Loucy (cell line): ENCODE results near the gene LENG9.

Experiments
- H2AFZ ChIP-seq: fragments of 200-600 bp; sonication (generic); 2 replicates; pipeline ENCODE4 v1.6.0; 2016; ENCODE audit warnings: antibody characterized with exemption, mild to moderate bottlenecking, low read length, moderate library complexity
- H3F3A ChIP-seq: fragments of 200-600 bp; 2 replicates; pipeline ENCODE4 v1.6.0; 2016; ENCODE audit warnings: antibody characterized with exemption, low read depth, mild to moderate bottlenecking
- H3K27me3 ChIP-seq: fragments of 200-600 bp; sonication (generic); 2 replicates; pipeline ENCODE4 v1.6.1; 2014; ENCODE audit warnings: low read length, mild to moderate bottlenecking; ENCODE audit not compliant: insufficient read depth, poor library complexity, severe bottlenecking
- H3K36me3 ChIP-seq: fragments of 200-600 bp; sonication (generic); 2 replicates; pipeline ENCODE4 v1.6.1; 2016; ENCODE audit warnings: low read length; ENCODE audit not compliant: insufficient read depth
- H3K4me1 ChIP-seq: fragments of 200-600 bp; sonication (generic); 2 replicates; pipeline ENCODE4 v1.5.1; 2014; ENCODE audit warnings: low read length, mild to moderate bottlenecking; ENCODE audit not compliant: insufficient read depth, poor library complexity, severe bottlenecking
- H3K4me2 ChIP-seq: fragments of 200-600 bp; sonication (generic); 2 replicates; pipeline ENCODE4 v1.6.0; 2014; ENCODE audit warnings: antibody characterized with exemption, low read length, low read depth, mild to moderate bottlenecking; ENCODE audit not compliant: poor library complexity, severe bottlenecking
- H3K4me3 ChIP-seq: fragments of 200-600 bp; sonication (generic); 2 replicates; pipeline ENCODE4 v1.5.1; 2014; ENCODE audit warnings: low read length, mild to moderate bottlenecking, mixed read lengths; ENCODE audit not compliant: poor library complexity, severe bottlenecking
- H3K79me2 ChIP-seq: fragments of 200-600 bp; sonication (generic); 2 replicates; pipeline ENCODE4 v1.6.1; 2014; ENCODE audit warnings: low read length; ENCODE audit not compliant: insufficient read depth
- H3K9ac ChIP-seq: fragments of 200-600 bp; sonication (generic); 2 replicates; pipeline ENCODE4 v1.6.0; 2014; ENCODE audit warnings: mild to moderate bottlenecking, low read depth, low read length, moderate library complexity; ENCODE audit not compliant: poor library complexity, severe bottlenecking
- H3K9me2 ChIP-seq: fragments of 200-600 bp; sonication (generic); replicated peaks from 2 replicates; pipeline ENCODE4 v1.6.1; 2016; ENCODE audit warnings: low read depth, low read length, mixed read lengths
- H3K9me3 ChIP-seq: fragments of 200-600 bp; sonication (generic); 2 replicates; pipeline ENCODE4 v1.6.1; 2014; ENCODE audit warnings: mild to moderate bottlenecking, antibody characterized with exemption, low read length, low read depth; ENCODE audit not compliant: insufficient read depth
- H4K20me1 ChIP-seq: fragments of 200-600 bp; sonication (generic); 2 replicates; pipeline ENCODE4 v1.6.0; 2014; ENCODE audit warnings: antibody characterized with exemption, low read length, mild to moderate bottlenecking; ENCODE audit not compliant: insufficient read depth, poor library complexity, severe bottlenecking
- EZH2phosphoT487 ChIP-seq: fragments of 200-600 bp; IDR thresholded peaks from 2 replicates; pipeline ENCODE4 v1.6.1; 2018; ENCODE audit warnings: antibody characterized with exemption, mild to moderate bottlenecking, moderate library complexity, borderline replicate concordance
- TF ChIP-seq, protein P1 (sequence below): fragments of 200-600 bp; sonication (generic); conservative IDR thresholded peaks from 2 replicates; pipeline ENCODE4 v1.5.1; 2014; ENCODE audit warnings: mild to moderate bottlenecking, antibody characterized with exemption, low read length

Gene LENG9

DNA sequence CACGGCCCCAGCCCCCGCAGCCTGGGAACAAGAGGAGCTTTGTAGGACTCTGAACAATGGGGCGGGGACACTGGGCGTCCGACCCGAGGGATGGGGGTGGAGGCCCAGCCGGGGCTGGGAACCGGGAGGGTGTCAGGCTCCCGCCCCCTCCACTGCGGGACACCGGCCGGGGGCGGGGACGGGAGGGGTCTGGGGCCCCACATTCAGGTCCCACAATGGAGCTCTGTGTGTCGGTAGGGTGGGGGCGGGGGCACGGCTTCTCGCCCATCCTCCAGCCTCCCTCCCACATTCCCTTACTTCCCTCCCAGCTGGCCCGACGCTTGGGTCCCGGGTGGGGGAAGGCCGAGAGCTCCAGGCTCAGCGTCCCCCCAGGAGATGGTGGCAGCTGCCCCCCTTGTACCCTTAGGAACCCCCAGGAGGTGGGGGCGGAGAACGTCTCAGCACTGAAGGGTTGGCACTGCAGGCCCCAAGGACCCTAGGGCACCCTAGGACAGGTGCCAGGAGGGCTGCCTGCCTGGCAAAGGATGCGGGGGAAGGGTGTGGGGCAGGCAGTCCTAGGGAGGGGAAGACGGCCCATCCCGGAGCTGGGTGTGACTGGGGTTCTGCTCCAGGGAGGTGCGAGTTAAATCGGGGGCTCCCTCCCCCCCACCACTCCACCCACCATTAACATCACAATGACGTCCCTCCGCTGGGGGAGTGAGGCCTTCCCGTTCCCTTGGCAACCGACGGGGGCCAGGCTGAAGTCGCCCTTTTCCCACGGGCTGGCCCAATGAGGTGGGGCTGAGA, 43.0 kb downstream of the LENG9 start:
- Histone ChIP-seq H3K4me3 (no peak overlapping the region), H3F3A (no peaks in the 10 kb centered on the region), H2AFZ (no peak overlapping the region), H3K27me3 (no peaks in the 10 kb centered on the region), H3K4me2 (no peak overlapping the region), H3K36me3 (no peaks in the 10 kb centered on the region), H3K9ac (no peak overlapping the region), H3K9me2 (no peaks in the 10 kb centered on the region), H3K9me3 (no peaks in the 10 kb centered on the region), H3K79me2 (no peaks in the 10 kb centered on the region), H3K4me1 (peaks cover 12% of the 10 kb centered on the region), H4K20me1 (no peaks in the 10 kb centered on the region)
- TF ChIP-seq EZH2phosphoT487: no peak
- TF ChIP-seq, protein P1, sequence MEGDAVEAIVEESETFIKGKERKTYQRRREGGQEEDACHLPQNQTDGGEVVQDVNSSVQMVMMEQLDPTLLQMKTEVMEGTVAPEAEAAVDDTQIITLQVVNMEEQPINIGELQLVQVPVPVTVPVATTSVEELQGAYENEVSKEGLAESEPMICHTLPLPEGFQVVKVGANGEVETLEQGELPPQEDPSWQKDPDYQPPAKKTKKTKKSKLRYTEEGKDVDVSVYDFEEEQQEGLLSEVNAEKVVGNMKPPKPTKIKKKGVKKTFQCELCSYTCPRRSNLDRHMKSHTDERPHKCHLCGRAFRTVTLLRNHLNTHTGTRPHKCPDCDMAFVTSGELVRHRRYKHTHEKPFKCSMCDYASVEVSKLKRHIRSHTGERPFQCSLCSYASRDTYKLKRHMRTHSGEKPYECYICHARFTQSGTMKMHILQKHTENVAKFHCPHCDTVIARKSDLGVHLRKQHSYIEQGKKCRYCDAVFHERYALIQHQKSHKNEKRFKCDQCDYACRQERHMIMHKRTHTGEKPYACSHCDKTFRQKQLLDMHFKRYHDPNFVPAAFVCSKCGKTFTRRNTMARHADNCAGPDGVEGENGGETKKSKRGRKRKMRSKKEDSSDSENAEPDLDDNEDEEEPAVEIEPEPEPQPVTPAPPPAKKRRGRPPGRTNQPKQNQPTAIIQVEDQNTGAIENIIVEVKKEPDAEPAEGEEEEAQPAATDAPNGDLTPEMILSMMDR: no peak

DNA sequence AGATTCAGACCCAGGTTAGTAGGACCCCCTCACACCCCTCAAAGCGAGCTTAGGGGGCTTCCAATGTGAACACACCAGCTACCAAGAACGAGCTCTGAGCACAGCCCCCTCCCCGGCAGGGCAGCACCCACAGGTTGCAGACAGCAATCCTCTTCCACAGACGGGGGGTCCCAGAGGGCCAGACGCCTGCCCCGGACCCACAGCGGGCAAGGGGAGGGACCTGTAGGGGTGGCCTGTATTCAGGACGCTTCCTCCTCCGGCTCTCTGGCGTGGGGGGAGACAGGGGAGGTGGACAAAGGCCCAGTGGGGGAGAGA, 43.6 kb downstream of the LENG9 start:
- H4K20me1 ChIP-seq: no peaks in the 10 kb centered on the region
- no peaks in the 10 kb centered on the region for H3F3A ChIP-seq
- H2AFZ ChIP-seq: no peak overlapping the region
- no peaks in the 10 kb centered on the region for H3K9me2 ChIP-seq
- H3K4me3 ChIP-seq: no peak overlapping the region
- H3K9ac ChIP-seq: no peak overlapping the region
- no peaks in the 10 kb centered on the region for H3K9me3 ChIP-seq
- no peaks in the 10 kb centered on the region for H3K27me3 ChIP-seq
- H3K4me2 ChIP-seq: no peak overlapping the region
- H3K36me3 ChIP-seq: no peaks in the 10 kb centered on the region
- TF ChIP-seq, protein P1: no peak
- no peak for TF ChIP-seq EZH2phosphoT487
- peaks cover 12% of the 10 kb centered on the region for H3K4me1 ChIP-seq
- H3K79me2 ChIP-seq: no peaks in the 10 kb centered on the region

DNA sequence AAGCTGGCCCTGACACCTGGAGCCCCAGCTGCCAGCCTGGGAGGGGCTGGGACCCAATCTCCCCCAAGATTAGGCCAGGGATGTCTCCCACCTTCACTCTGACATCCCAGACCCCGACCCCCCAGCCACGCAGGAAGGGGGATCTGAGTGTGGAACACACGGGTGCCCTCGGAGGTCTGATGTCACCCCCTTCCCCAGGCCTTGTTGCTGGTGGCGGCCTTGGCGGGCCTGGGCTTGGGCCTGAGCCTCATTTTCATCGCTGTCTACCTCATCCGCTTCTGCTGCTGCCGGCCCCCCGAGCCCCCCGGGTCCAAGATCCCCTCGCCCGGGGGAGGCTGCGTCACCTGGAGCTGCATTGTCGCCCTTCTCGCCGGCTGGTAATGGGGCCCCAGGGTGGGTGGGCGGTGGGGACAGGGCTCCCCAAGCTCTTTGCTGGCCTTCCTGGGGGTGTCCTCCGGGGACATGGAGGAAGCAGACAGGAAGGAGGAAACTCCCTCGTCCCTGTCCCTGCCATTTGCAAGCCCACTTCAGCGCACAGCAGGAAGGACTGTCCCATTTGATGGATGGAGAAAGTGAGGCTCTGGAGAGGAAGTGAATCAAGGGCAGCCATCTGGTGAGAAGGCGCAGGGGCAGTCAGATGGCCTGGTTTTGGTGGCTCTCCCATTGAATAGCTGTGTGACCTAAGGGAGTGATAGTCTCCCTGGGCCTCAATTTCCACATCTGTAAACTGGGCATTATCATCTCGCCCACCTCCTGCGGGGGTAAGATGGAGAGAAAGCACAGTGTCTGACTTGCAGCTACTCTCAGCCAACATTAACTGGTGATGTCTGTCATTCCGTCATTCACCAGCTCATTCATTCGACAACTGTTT, 44.4 kb downstream of the LENG9 start:
- Histone ChIP-seq H3K27me3 (no peaks in the 10 kb centered on the region), H3K9ac (peak overlapping the region; percentile 66), H3K4me1 (peaks cover 15% of the 10 kb centered on the region), H3K4me3 (no peak overlapping the region), H4K20me1 (no peaks in the 10 kb centered on the region), H2AFZ (no peak overlapping the region), H3K4me2 (no peak overlapping the region), H3K9me2 (no peaks in the 10 kb centered on the region), H3F3A (no peaks in the 10 kb centered on the region), H3K9me3 (no peaks in the 10 kb centered on the region), H3K79me2 (no peaks in the 10 kb centered on the region), H3K36me3 (no peaks in the 10 kb centered on the region)
- TF ChIP-seq, protein P1: no peak
- no peak for TF ChIP-seq EZH2phosphoT487
